IPS-11a (cell line): ENCODE data around the gene CNTNAP2.

Experiments used
- H3K4me3 ChIP-seq: one replicate; pipeline ENCODE4 v1.5.1; 2013; ENCODE audit warnings: low read depth, low read length, control low read depth

CNTNAP2 gene

DNA sequence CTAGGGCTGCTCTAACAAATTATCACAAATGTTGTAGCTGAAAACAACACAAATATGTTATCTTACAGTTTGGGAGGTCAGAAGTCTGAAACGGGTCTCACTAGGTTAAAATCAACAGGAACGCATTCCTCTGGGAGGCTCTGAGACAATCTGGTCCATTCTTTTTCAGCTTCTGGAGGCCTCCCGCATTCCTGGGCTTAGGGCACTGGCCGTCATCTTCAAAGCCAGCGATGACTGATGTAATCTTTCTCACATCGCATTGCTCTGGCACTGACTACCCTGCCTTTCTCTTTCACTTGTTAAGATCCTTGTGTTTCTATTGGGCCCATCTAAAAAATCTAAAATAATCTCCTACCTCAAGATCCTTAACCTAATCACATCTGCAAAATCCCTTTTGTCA, 1402.5 kb downstream of the CNTNAP2 start:
- H3K4me3 ChIP-seq: no peak overlapping the region

DNA sequence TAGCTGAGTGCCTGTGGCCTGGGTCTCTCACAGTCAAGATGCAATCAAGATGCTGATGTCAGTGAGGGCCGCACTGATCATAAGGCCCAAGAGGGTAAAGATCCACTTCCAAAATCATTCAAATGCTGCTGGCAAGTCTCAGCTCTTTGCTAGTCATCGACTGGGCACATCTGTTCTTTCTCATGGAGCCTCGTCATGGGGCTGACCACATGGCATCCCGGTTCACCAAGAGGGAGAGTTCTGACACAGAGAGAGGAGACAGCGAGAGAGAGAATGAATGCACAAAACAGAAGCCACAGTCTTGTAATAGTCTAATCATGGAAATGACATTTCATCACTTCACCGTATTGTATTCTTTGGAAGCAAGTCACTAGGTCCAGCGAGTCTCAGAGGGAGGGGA, 1406.5 kb downstream of the CNTNAP2 start:
- H3K4me3 ChIP-seq: no peak overlapping the region

DNA sequence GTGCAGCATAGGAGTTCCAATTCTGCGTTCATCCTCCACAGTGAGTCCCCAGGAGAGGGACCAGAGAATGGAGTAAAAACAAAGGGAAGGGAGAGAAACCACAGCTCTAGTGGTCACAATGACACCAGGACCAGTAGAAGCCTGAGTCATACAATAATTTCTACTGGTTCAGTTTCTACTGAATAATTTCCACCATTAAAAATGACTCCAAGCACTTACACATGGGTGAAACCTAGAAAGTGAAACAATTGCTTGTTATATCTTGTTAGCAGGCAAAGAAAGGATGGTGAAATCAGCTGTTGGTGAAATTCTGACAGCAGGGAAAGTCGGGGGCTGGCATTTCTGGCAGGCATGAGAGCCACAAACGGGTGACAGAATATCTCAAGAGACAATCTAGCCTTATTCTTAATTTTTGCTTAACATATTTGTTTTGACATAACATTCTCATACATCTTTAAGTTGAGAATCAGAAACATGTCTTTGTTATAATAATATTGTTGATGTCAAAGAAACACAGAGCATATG, 1408.2 kb downstream of the CNTNAP2 start:
- H3K4me3 ChIP-seq: no peak overlapping the region

DNA sequence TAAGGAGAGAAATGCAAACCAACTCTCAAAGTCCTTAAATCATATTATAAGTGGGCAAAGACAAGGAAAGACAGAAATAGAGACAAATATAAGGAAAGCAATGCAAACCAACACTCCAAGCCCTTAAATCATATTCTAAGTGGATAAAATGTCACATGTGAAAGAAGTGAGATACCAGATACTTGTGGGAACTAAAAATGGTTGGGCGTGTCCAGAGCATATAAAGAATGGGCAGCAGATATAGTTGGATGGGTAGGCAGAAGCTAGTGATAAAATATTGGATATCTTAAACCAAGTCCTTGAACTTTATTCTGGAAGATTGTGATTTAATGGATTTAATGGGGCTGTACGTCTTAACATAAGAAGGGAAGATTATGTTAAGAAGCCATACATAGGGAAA, 1408.7 kb downstream of the CNTNAP2 start:
- no peak overlapping the region for H3K4me3 ChIP-seq

DNA sequence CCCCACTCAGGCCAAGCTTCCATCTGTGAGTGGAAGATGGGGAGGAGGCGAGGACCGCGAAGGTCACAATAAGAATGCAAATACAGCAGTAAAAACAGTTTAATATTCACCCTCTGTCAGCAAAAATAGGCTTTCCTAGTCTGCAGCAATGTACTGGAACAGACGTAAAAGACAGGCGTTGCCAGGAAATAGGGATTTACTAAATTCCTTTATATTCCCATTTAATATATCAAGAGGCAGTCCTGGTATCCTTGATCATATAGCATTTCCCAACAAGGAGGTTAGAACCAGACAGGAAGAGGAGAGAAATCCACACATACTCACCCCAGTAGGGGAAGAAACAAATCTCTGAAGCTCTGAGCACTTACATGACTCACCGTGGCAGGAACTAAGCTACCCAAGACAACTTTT, 1419.1 kb downstream of the CNTNAP2 start:
- no peak overlapping the region for H3K4me3 ChIP-seq

DNA sequence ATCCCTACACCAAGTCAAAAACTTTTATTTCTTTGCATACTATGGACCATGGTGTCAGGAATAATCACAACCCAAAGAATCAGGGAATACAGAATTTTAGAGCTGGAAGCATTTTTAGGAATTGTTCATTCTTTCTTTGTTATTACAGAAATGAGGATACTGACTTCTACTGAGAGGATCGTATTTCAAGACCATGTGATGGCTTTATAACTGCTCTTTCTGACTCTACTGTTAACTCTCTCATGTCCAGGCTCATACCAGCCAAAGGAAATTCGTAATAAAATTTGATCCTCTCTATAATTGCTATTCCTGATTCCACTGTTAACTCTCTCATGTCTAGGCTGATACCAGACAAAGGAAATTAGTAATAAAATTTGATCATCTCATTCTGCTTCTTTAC, 1423.1 kb downstream of the CNTNAP2 start:
- H3K4me3 ChIP-seq: no peak overlapping the region

DNA sequence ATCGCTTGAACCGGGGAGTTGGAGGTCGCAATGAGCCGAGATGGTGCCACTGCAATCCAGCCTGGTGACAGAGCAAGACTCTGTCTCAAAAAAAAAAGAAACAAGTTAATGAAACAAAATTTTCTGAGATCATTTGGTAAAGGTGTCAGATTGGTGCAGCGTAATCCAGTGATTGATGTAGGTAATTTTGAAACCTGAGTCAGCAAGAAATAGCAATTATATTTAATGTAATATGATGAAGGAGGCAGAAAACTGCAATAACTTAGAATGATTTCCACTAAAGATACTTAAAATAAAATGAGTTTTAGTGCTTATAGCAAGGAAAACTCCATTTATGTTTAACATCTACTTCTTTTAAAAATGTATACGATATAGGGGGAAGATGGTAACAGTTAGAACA, 1424.1 kb downstream of the CNTNAP2 start:
- H3K4me3 ChIP-seq: no peak overlapping the region

DNA sequence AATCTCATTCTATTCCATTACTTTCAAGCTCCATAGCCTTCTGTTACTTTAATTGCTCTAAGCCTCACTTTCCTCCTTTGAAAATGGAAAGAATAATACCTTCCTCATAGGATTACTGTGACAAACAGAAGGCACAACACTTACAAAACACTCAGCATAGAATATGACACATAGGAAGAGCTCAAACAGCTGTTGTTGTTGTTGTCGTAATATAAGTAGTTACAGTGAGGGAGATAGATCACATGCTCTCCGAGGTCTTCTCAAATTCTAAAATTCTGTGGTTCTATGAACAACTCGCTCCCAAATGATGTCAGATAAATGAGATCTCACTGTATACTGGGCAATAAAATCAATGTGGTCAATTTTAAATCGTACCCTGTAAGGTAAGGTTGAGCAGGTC, 1424.7 kb downstream of the CNTNAP2 start:
- no peak overlapping the region for H3K4me3 ChIP-seq

DNA sequence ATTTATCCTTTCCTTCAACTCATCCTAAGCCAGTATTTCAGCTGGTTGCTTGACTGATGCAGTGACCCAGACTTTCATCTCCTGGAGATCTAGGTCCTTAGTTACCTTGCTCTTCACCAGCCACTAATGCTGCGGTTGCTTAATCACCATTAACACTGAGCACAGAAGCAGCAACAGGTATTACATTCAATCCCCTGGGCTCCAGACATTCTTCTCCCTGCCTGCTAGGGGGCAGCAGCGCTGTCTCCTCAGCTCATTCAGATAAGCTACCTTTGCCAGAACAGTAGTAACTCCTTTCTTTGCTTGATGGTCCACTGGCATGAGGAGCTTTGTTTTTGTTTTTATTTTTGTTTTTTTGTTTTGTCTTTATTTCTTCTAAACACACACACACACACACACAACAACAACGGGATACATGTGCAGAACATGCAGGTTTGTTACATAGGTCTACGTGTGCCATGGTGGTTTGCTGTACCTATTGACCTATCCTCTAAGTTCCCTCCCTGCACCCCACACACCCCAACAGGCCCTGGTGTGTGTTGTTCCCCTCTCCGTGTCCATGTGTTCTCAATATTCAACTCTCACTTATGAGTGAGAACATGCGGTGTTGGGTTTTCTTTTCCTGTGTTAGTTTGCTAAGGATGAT, 1430.8 kb downstream of the CNTNAP2 start:
- no peak overlapping the region for H3K4me3 ChIP-seq

DNA sequence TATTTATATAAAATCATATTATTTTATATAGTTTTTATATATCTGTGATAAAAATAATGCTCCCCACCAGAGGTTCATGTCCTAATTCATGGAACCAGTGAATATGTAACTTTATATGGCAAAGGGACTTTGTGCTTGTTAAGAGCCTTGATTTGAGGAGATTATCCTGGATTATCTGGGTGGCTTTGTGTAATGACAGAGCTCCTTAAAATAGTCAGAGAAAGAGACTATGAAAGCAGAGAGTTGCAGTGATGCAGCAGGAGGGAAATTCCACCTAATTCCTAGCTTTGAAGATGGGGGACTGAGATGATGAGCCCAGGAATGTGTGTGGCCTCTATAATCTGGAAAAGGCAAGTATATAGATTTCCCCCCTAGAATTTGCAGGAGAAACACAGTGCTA, 1439.7 kb downstream of the CNTNAP2 start:
- no peak overlapping the region for H3K4me3 ChIP-seq

DNA sequence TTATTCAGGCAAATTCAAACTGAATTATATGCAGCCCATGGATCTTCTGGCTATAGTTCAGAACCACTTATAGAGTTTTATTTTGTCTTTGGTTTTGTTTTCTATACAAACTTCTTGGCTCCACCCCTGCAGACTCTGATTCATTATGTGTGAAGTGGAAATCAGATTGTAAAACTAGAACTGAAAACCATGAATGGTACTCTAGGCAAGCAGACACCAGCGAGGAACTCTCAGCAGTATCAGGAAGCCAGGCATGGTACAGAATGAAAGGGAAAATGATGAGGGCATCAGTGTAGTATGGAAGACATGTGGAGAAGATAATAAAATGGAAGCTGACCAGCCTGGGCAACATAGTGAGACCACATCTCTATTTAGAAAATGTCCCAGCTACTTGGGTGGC, 1447.1 kb downstream of the CNTNAP2 start:
- no peak overlapping the region for H3K4me3 ChIP-seq

DNA sequence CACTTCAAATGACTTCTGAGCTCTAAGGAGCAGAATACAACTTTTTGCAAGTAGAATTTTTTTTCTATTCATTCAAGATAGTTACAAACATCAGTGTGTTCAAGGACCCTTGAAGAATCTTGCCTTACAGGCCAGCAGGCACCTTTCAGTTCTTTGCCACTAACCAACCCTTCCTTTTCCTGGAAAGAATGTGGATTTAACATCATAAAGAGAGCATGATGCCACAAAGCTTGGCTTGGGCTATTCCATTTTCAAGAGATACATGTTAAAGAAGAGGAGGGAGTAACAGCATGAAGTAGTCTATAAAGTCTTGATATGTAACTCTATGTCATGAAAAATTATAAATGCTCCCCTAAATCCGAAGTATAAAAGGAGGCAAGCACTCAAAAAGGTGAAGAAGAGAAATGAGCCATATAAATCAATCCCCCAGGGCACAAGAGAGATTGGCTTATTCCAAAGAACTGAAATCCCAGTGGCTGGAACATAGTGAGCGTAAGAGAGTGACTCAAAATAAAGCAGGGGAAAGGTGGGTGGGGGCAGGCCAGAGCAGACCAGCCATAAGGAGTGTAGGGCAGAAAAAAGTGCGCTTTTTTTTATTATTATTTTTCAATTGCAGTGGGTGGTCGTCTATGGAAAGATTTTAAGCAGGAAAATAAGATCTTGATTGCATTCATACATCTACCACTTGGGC, 1448.3 kb downstream of the CNTNAP2 start:
- no peak overlapping the region for H3K4me3 ChIP-seq

DNA sequence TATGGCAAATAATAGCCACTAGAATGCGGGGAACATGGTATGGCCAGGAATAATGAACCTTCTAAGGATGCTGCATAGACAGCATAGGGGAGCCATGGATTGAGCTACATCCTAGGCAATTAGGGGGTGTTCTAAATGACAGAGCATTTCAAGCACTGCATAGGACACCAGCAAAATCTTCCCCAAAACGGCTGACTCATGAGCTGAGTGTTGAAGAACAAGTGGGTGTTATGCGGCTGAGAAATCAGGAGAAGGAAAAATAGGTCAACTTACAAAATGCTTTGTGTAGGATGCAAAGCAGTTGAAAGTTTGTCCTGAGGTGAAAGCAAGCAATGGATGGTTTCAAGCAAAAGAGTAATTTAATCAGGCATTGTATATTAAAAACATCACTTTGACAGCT, 1450.4 kb downstream of the CNTNAP2 start:
- H3K4me3 ChIP-seq: no peak overlapping the region

DNA sequence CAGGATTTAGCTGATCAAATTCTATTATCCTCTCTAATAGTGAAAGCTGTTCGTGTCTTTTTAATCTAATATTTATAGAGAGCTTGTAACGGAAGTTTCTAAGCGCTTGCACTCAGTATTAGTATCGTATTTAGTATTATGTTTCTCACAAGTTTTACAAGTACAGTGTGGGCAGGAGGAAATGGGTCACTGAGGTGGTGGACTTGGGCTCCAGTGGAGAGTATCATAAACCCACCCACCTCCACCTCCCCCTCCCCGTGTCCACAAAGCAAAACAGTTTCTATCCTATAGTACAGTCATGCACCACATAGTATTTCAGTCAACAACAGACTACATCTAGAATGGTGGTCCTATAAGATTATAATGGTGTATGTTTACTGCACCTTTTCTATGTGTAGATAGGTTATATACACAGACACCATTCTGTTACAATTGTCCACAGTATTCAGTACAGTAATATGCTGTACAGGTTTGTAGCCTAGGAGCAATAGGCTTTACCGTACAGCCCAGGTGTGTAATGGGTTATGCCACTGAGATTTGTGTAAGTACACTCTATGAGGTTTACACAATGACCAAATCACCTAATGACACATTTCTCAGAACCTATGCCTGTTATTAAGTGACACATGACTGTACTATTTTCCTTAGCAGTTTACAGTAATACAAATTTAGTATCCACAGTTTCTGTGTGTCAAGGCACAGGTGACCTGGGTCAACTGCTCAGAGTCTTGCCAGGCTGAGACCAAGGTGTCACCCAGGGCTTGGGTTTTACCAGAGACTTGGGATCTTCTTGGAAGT, 1452.7 kb downstream of the CNTNAP2 start:
- no peak overlapping the region for H3K4me3 ChIP-seq

DNA sequence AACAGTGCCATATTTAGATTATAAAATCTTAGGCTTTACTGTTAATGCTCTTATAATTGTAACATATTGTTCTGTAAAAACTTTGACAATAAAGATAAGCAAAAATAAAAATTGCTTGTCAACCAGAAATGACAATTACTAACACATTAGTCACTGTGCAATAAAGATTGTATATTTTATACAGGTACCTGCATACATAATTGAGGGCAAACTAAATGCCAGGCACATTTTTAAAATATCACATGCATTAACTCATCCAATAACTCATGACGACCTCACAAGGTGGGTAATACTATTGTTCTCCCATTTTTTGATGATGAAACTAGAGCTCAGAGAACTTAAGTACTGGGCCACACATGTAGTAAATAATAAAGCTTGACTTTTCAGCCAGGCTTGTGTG, 1453.8 kb downstream of the CNTNAP2 start:
- H3K4me3 ChIP-seq: no peak overlapping the region

DNA sequence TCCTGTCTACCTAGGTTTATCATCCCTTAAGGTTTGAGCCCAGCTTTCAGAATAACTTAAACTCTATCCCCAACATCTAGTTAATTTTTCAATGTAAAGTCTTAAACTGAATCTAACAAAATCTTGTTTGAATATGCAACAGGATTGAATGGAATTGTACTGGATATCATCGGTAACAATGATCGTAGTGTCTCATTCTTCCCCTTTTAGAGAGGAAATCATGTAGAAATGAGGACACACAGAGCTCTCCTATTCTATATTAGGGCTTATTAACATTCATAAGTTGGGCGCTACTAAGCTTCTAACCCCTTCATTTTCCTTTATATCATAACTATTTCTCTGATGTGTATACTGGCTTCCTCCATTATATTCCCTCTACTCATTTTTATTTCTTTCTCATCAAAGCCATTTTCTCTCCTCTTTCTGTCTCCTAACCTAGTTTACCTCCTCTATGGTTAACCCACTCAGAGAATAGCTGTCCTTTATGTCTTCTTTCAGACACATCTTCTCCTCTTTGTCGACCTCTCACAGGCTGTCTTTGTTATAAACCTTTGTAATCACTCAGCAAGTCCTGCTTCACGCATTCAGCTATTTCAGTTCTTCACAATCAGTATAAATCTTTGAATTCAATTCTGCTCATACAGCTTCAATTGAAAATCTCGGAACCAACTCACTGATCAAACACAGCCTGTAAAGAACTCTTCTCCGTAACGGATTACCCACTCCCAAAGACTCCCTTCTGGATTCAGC, 1455.0 kb downstream of the CNTNAP2 start:
- no peak overlapping the region for H3K4me3 ChIP-seq

DNA sequence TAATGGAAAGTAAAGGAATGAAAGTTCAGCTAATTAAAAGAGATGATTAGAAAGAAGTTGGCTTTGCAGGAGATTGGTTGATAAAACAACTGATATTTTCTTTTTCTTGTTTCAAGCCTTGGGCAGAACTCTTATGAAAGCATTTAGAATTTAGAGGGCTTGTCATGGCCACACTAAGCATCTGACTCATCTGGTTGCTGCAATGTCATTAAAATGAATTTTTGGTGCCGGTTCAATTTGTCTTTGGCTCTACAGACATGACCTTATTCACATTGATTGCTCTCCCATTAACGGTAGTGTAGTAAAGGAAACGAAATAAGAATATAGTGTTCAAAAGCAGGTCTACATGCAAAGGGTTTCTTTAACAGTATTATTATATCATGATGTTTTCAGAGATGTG, 1461.6 kb downstream of the CNTNAP2 start:
- H3K4me3 ChIP-seq: no peak overlapping the region

DNA sequence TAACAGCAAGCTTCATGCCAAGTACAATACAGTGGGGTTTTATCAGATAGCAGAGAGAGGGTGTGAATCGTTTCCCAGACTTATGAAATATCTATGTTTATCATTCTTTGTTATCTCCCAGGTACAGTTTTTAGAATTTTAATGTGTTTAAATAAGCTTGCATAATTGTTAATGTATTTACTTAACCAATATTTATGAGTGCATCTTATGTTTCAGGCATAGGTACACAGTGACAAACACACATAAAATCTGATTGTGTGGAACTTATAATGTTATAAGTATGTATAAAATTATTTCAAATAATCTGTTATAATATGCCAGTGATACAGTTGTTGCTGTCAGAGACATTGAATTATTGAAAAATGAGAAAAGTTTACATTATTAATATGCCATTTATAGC, 1462.5 kb downstream of the CNTNAP2 start:
- H3K4me3 ChIP-seq: no peak overlapping the region

DNA sequence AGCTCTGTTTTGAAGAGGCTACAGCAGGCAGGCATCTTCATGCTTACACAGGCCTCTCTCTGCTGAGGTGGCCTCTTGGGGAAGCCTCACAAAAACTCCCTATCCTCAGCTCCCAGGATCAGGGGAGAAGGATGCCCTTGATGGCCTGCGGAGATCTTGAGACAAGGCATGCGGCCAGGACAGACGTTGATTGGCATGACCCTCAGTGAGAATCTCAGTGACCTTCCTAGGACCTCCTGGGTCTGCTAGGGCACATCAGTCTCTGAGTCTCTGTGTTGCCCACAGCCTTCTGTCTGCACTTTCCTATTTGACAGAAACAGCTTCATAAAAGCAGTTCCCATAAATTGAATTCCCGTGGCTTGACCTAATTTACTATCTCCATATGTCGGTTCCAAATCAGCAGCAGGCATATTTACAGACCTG, 1468.2 kb downstream of the CNTNAP2 start:
- H3K4me3 ChIP-seq: no peak overlapping the region

DNA sequence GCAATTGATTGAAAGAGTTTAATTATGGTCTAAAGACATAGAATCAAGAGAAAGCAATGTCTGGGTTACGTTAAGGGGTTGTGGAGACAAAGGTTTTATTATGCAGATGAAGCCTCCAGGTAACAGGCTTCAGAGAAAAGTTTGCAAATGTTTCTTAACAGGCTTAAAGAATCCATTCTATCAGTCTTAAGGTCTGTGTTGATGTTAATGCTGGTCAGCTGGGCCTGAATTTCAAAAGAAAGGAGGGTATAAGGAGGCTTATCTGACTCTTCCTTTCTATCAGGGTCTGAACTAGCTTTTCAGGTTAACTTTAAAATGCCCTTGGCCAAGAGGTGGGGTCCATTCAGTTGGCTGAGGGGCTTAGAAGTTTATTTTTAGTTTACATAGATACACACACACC, 1469.5 kb downstream of the CNTNAP2 start:
- no peak overlapping the region for H3K4me3 ChIP-seq

DNA sequence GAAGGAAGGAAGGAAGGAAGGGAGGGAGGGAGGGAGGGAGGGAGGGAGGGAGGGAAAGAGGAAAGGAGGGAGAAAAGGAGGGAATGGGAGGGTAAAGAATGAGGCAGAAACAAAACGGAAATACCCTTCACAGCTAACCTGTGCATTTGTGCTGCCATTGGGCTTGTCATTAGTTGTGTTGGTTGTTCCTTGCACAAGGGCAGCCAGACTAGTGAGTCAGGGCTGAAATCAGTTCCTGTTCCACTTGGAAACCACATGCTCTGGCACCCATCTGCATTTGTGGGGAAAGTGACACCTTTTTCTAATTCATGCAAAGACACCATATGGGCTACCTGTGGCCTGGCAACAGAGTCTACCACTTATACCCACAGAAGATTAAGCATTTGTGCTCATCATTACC, 1469.9 kb downstream of the CNTNAP2 start:
- no peak overlapping the region for H3K4me3 ChIP-seq
